Measurements from ENCODE around the gene TSPAN19. TPM values are rescaled to one million over a fixed set of nuclear protein-coding genes. Genes with fewer than 3 reads are reported as not detected.

TSPAN19 gene
- total and polyA plus RNA-seq, 2 experiments from 2014 or later = 0.38 TPM; not detected in 1

- no peak overlapping the region for H3K9ac ChIP-seq
- TF ChIP-seq EZH2phosphoT487 (IDR thresholded peaks at IDR 0.05; ENCODE audit: insufficient read depth, low read depth) (no peak), EZH2 (IDR thresholded peaks at IDR 0.05; ENCODE audit: insufficient read depth, poor library complexity, severe bottlenecking) (no peak)
- 68 to 76% methylated on average over 1 of the region's 1 CpG for WGBS, 2 experiments (ENCODE audit: low coverage in 1 of 2, low lambda C conversion rate in 2 of 2, missing lambda C conversion rate in 2 of 2)
- no peaks in the 10 kb centered on the region for H3K79me2 ChIP-seq (ENCODE audit: insufficient read depth)
- no peak for DNase-seq
- no peaks in the 10 kb centered on the region for H3K9me2 ChIP-seq (ENCODE audit: insufficient read depth)
- in situ Hi-C loops (cut with MboI) = no loop called here
- H3K36me3 ChIP-seq (ENCODE audit: low read depth) = no peaks in the 10 kb centered on the region
- H3K4me2 ChIP-seq (ENCODE audit: unreplicated experiment) = no peak overlapping the region
- no peaks in the 10 kb centered on the region for H3K27me3 ChIP-seq (replicated peaks; ENCODE audit: insufficient read depth)
- no peak overlapping the region for H3K27ac ChIP-seq
- no peak overlapping the region for H2AFZ ChIP-seq
- no peaks in the 10 kb centered on the region for H3F3A ChIP-seq (ENCODE audit: insufficient read depth)
- H3K4me1 ChIP-seq (ENCODE audit: insufficient read depth) = 0 out of 2 replicates have a peak, but pooled peaks cover 4% of the 10 kb centered on the region
- no peaks in the 10 kb centered on the region for H4K20me1 ChIP-seq (ENCODE audit: insufficient read depth)
- H3K4me3 ChIP-seq = no peak overlapping the region
- H3K9me3 ChIP-seq (ENCODE audit: low read depth) = no peaks in the 10 kb centered on the region
Observed at GRCh38 chr12:84978921-84979320, 57.2 kb downstream of the TSPAN19 start.

- Histone ChIP-seq H3K4me1 (ENCODE audit: insufficient read depth) (0 out of 2 replicates have a peak, but pooled peaks cover 7% of the 10 kb centered on the region), H3F3A (ENCODE audit: insufficient read depth) (no peaks in the 10 kb centered on the region), H3K36me3 (ENCODE audit: low read depth) (no peaks in the 10 kb centered on the region), H3K9me3 (ENCODE audit: low read depth) (no peaks in the 10 kb centered on the region), H3K27ac (no peak overlapping the region), H3K4me3 (no peak overlapping the region), H4K20me1 (ENCODE audit: insufficient read depth) (no peaks in the 10 kb centered on the region), H3K9ac (no peak overlapping the region), H3K79me2 (ENCODE audit: insufficient read depth) (no peaks in the 10 kb centered on the region), H2AFZ (no peak overlapping the region), H3K9me2 (ENCODE audit: insufficient read depth) (no peaks in the 10 kb centered on the region), H3K4me2 (ENCODE audit: unreplicated experiment) (no peak overlapping the region), H3K27me3 (replicated peaks; ENCODE audit: insufficient read depth) (no peaks in the 10 kb centered on the region)
- 71 to 79% methylated on average over 3 of the region's 3 CpGs for WGBS, 2 experiments (ENCODE audit: low coverage in 1 of 2, low lambda C conversion rate in 2 of 2, missing lambda C conversion rate in 2 of 2)
- no peak for DNase-seq
- in situ Hi-C loops (cut with MboI) = no loop called here
- no peak for TF ChIP-seq EZH2 (IDR thresholded peaks at IDR 0.05; ENCODE audit: insufficient read depth, poor library complexity, severe bottlenecking)
- no peak for TF ChIP-seq EZH2phosphoT487 (IDR thresholded peaks at IDR 0.05; ENCODE audit: insufficient read depth, low read depth)
Observed at GRCh38 chr12:84976133-84976532, 59.9 kb downstream of the TSPAN19 start.

GRCh38 chr12:84974155-84974815, 61.8 kb downstream of the TSPAN19 start:
- no peaks in the 10 kb centered on the region for H3F3A ChIP-seq (ENCODE audit: insufficient read depth)
- no peaks in the 10 kb centered on the region for H3K9me3 ChIP-seq (ENCODE audit: low read depth)
- H3K27ac ChIP-seq = no peak overlapping the region
- H3K27me3 ChIP-seq (replicated peaks; ENCODE audit: insufficient read depth) = no peaks in the 10 kb centered on the region
- no peak overlapping the region for H3K4me2 ChIP-seq (ENCODE audit: unreplicated experiment)
- peak; percentile 21 for DNase-seq
- in situ Hi-C loops (cut with MboI) = no loop called here
- WGBS, 2 experiments (ENCODE audit: low coverage in 1 of 2, low lambda C conversion rate in 2 of 2, missing lambda C conversion rate in 2 of 2) = 95 to 98% methylated on average over 2 of the region's 2 CpGs
- 0 out of 2 replicates have a peak, but pooled peaks cover 7% of the 10 kb centered on the region for H3K4me1 ChIP-seq (ENCODE audit: insufficient read depth)
- no peaks in the 10 kb centered on the region for H3K79me2 ChIP-seq (ENCODE audit: insufficient read depth)
- H3K9ac ChIP-seq = no peak overlapping the region
- TF ChIP-seq EZH2phosphoT487 (IDR thresholded peaks at IDR 0.05; ENCODE audit: insufficient read depth, low read depth) (no peak), EZH2 (IDR thresholded peaks at IDR 0.05; ENCODE audit: insufficient read depth, poor library complexity, severe bottlenecking) (no peak)
- H3K4me3 ChIP-seq = no peak overlapping the region
- no peaks in the 10 kb centered on the region for H4K20me1 ChIP-seq (ENCODE audit: insufficient read depth)
- H2AFZ ChIP-seq = no peak overlapping the region
- no peaks in the 10 kb centered on the region for H3K9me2 ChIP-seq (ENCODE audit: insufficient read depth)
- H3K36me3 ChIP-seq (ENCODE audit: low read depth) = no peaks in the 10 kb centered on the region

DNA sequence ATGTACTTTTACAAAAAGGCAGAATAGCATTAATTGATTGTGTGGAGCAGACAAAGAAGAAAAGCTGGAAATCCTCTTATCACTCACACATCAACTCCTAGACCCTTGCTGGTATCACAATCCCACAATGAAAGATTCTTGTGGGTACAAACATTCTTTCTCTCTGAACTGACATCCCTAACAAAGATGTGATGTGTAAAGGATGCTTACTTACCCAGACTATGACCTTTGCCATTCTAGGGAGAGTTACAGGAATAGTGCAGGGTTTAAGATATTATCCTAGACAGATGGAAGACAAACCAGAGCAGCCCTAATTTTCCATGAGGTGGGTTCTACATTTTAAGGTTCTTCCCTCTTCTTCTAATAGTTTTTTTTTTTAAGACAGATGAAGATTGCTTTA, 63.1 kb downstream of the TSPAN19 start:
- Histone ChIP-seq H3K9me3 (ENCODE audit: low read depth) (no peaks in the 10 kb centered on the region), H3K4me3 (no peak overlapping the region), H3K9ac (no peak overlapping the region), H2AFZ (no peak overlapping the region; the same call in 1 of the 2 replicates), H3K4me2 (ENCODE audit: unreplicated experiment) (no peak overlapping the region), H3K27me3 (replicated peaks; ENCODE audit: insufficient read depth) (no peaks in the 10 kb centered on the region), H3K9me2 (ENCODE audit: insufficient read depth) (no peaks in the 10 kb centered on the region), H3K36me3 (ENCODE audit: low read depth) (no peaks in the 10 kb centered on the region), H3K27ac (no peak overlapping the region), H3K4me1 (ENCODE audit: insufficient read depth) (0 out of 2 replicates have a peak, but pooled peaks cover 7% of the 10 kb centered on the region), H3K79me2 (ENCODE audit: insufficient read depth) (no peaks in the 10 kb centered on the region), H3F3A (ENCODE audit: insufficient read depth) (no peaks in the 10 kb centered on the region), H4K20me1 (ENCODE audit: insufficient read depth) (no peaks in the 10 kb centered on the region)
- in situ Hi-C loops (cut with MboI) = no loop called here
- DNase-seq = no peak
- TF ChIP-seq EZH2phosphoT487 (IDR thresholded peaks at IDR 0.05; ENCODE audit: insufficient read depth, low read depth) (no peak), EZH2 (IDR thresholded peaks at IDR 0.05; ENCODE audit: insufficient read depth, poor library complexity, severe bottlenecking) (no peak)
